Globus pallidus (tissue), 1 donor: ENCODE measurements around the gene RBM46.
"Not testable (repeated sequence)": the region's sequence is repeated elsewhere in the genome, so short reads cannot be mapped to it uniquely, and the experiment has no call there.

Experiments used
- DNase-seq: peaks from one replicate; pipeline ENCODE4 v3.0.0-alpha.2; 2015; ENCODE audit warnings: low spot score

RBM46 gene

DNA sequence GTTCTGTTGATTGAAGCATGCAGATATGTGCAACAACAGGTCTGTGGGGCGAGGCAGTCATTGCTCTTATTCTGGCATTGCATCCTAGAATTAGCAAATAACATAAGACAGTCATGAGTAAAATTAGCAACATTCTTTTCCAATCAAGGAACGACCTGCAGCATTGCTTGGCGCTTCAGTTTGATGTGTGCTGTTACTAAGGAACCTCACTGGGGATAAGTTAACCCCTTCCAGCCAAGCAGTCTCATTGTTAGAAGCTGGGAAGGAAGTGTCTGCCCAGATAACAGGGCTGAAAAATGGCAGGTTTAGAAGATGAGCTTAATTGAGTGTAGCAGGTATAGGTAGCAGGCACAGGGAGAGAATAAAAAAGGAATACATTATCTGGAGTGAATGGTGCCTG lies 55.4 kb downstream of the RBM46 start:
- no peak for DNase-seq

DNA sequence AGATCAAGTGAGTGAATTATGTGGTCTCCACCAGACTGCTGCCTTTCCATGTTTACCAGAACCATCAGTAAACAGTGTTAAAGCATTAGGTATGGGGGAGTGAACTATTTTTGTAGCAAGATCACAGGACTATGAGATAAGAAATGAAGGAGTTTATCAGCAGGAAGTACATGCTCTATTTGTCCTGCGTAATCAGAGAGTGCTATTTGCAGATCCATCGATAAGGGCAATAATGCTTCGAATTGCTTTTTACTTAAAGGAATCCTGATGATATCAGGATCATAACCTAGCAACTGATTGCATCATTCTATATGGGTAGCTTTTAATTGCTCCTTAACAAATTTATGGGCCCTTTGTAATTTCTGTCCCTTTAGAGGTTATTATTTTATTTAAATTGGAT lies 57.1 kb downstream of the RBM46 start:
- no peak for DNase-seq

GRCh38 chr4:154838694-154839093 lies 57.6 kb downstream of the RBM46 start:
- DNase-seq = no peak

DNA sequence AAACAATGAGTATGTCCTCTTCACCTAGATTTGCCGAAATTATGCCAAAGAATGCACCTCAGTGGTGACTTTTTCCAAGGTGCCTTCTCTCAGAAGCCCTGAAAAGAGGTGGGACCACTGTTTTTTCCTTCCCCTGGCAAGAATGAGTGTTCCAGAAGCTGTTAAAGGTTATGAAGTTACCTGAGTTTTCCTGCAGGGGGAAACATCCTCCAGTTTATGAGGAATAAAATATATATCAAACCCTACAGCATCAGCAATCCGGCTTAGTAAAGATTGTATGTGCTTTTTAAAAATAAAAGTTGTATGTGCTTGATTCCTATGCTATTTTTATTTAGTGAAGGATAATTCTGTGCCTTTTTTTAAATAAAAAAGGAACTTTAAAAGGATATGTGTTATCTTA lies 73.3 kb downstream of the RBM46 start:
- no peak for DNase-seq

DNA sequence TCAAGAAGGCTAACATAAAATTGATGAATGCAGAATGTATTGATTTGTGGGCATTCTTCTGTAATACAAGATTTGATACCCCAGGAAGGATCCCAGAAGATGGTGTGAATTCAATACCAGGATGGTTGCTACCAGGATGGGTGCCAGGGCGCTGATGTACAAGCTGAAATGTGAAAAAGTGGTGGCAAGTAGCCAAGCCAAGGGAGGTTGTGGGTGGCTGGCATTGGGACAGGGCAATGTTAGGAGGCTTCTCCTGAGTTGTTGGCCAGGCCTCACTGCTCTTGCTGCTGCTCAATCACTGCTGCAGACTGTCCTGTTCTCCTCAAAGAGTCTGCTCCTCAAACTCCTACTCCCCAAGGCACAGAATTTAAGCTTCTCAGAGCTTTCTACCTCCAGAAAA lies 77.1 kb downstream of the RBM46 start:
- DNase-seq = no peak

DNA sequence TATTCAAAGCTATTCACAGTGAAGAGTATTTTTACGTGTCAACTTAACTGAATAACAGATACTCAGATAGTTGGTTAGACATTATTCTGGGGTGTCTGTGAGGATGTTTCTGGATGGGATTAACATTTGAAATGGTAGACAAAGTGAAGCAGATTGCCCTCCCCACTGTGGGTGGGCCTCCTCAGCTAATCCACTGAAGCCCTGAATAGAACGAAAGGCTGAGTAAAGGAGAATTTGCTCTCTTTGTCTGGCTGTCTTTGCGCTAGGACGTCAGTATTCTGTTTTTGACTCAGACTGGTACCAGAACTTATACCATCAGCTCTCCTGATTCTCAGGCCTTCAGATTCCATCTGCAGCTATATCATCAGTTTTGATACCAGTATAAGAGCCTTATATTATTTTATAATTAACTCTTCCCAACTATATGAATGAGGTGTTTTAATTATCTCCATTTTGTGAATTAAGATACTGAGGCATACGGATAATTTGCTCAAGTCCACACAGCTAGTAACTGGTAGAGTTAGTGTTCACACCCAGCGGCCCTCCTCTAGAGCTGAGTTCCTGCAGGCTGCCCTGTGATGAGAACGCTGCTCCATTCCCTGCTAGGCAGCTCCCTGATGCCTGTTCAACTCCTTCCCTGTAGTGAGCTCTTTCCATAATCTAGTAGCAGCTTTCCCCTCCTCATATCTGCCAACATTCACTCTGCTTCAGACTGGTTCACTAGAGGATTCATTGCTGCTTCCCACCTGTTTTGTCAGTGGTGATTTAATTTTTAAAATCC lies 87.5 kb downstream of the RBM46 start:
- no peak for DNase-seq

- no peak for DNase-seq
Observed at GRCh38 chr4:154869301-154869700, 88.2 kb downstream of the RBM46 start.

DNA sequence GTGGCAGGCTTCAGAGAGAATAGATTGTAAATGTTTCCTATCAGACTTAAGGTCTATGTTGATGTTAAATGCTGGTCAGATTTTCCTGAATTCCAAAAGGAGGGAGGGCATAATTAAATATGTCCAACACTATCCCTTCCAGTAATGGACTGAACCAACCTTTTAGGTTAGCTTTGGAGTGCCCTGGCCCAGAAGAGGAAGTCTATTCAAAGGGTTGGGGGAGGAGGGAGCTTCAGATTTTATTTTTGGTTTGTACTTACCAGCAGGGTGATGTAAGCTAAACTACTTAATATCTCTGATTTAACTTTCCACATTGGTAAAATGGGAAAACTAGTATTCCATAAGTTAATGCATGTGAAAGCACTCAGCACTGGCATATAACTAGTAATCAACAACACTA lies 91.1 kb downstream of the RBM46 start:
- DNase-seq = no peak

- not testable (repeated sequence) for DNase-seq
Observed at GRCh38 chr4:154874049-154874448, 93.0 kb downstream of the RBM46 start.

DNA sequence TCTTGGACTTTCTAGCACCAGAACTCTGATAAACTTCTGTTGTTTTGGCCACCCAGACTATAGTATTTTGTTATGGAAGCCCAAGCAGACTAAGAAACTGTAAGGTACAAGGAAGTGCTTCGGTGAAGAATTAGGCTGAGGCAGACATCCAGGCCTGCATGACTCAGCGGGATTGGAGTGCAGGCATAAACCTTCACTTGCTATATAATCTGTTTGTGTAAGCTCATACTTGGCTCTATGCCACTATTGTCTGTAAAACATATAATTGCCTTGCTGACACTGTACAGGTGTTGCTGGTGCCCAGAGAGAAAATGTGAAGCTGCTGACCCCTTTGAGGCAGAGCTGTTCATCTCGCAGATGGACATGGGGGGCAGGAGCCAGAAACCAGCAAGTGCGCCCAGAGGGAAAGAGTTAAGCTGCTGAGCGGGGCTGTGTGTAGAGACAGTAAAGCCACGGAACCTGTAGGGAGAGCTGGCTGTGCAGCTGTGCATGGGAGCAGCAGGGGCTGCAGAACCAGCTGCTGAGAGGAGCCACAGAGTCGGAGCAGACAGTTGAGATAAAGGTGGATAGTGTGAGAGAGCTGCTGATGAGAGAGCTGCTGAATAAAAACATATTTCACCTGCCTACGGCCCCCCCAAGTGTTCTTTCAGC lies 96.2 kb downstream of the RBM46 start:
- DNase-seq = no peak
